HCT116 (cell line): ENCODE measurements around the gene STAG1.

ENCODE experiments used
- CEBPB ChIP-seq: IDR thresholded peaks from 2 replicates; pipeline ENCODE4 v1.6.1; 2012; ENCODE audit warnings: low read depth
- EZH2 ChIP-seq: fragments of 200-600 bp; sonication (generic); IDR thresholded peaks from 2 replicates; pipeline ENCODE4 v1.6.1; 2017; ENCODE audit warnings: antibody characterized with exemption, mixed run types
- EZH2phosphoT487 ChIP-seq: fragments of 200-600 bp; IDR thresholded peaks from 2 replicates; pipeline ENCODE4 v1.6.1; 2018; ENCODE audit warnings: antibody characterized with exemption, borderline replicate concordance
- FOSL1 ChIP-seq: IDR thresholded peaks from 2 replicates; pipeline ENCODE4 v1.6.1; 2012; ENCODE audit warnings: low read depth
- JUND ChIP-seq: IDR thresholded peaks from 2 replicates; pipeline ENCODE4 v1.6.1; 2012
- POLR2A ChIP-seq: IDR thresholded peaks from 2 replicates; pipeline ENCODE4 v1.7.0; 2011; ENCODE audit warnings: borderline replicate concordance; ENCODE audit not compliant: insufficient read depth, insufficient read length; ENCODE audit errors: extremely low read depth
- POLR2AphosphoS5 ChIP-seq: IDR thresholded peaks from 2 replicates; pipeline ENCODE4 v1.6.1; 2011; ENCODE audit warnings: mild to moderate bottlenecking, low read depth, low read length, moderate library complexity
- RAD21 ChIP-seq: IDR thresholded peaks from 2 replicates; pipeline ENCODE4 v1.6.1; 2012; ENCODE audit warnings: low read depth, mild to moderate bottlenecking
- SRF ChIP-seq: IDR thresholded peaks from 2 replicates; pipeline ENCODE4 v1.6.1; 2012; ENCODE audit warnings: low read depth
- ZFX ChIP-seq: fragments of 450-650 bp; IDR thresholded peaks from 2 replicates; pipeline ENCODE4 v1.6.1; 2017
- TF ChIP-seq, protein P1 (sequence below), 3 experiments: fragments of 200-600 bp in 1 of 3; sonication (generic) in 1 of 3; IDR thresholded peaks in 2 of 3; conservative IDR thresholded peaks in 1 of 3; 2 replicates each; pipeline ENCODE4 v1.5.1; 2012 to 2017; ENCODE audit warnings: low read depth in 2 of 3, low read length in 2 of 3, antibody characterized with exemption in 1 of 3, borderline replicate concordance in 1 of 3, control low read depth in 1 of 3, mild to moderate bottlenecking in 1 of 3, mixed read lengths in 1 of 3, mixed run types in 1 of 3, moderate library complexity in 1 of 3; ENCODE audit not compliant: insufficient read depth in 1 of 3
- TF ChIP-seq, protein P2 (sequence below): IDR thresholded peaks from 2 replicates; pipeline ENCODE4 v1.6.1; 2012; ENCODE audit warnings: low read depth
- TF ChIP-seq, protein P3 (sequence below): IDR thresholded peaks from 2 replicates; pipeline ENCODE4 v1.6.1; 2012

DNA sequence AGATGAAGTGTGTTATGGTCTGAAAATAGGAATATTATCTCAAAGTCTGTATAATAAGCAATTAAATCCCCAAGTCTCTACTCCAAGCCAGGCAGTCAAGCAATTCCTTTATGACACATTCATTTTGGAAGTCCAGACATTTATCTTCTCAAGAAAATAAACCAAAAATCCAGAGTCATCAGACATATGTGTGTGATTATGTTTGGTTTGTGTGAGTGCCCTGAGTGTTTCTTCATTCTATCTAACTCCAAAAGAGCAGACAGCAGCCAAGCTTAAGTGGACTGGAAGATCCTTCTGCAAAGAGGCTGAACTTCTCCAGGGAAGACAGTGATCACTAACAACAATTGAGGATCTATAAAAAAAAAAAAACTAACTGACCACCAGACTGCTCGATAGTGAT is 239.8 kb downstream of the STAG1 start:
- TF ChIP-seq CEBPB (no peak), EZH2phosphoT487 (no peak), POLR2A (no peak), FOSL1 (no peak), SRF (no peak), EZH2 (no peak), ZFX (no peak), JUND (no peak), RAD21 (no peak), POLR2AphosphoS5 (no peak)
- TF ChIP-seq, protein P1, sequence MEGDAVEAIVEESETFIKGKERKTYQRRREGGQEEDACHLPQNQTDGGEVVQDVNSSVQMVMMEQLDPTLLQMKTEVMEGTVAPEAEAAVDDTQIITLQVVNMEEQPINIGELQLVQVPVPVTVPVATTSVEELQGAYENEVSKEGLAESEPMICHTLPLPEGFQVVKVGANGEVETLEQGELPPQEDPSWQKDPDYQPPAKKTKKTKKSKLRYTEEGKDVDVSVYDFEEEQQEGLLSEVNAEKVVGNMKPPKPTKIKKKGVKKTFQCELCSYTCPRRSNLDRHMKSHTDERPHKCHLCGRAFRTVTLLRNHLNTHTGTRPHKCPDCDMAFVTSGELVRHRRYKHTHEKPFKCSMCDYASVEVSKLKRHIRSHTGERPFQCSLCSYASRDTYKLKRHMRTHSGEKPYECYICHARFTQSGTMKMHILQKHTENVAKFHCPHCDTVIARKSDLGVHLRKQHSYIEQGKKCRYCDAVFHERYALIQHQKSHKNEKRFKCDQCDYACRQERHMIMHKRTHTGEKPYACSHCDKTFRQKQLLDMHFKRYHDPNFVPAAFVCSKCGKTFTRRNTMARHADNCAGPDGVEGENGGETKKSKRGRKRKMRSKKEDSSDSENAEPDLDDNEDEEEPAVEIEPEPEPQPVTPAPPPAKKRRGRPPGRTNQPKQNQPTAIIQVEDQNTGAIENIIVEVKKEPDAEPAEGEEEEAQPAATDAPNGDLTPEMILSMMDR (IDR thresholded peaks at IDR 0.05 in 2 of 3, conservative IDR thresholded peaks at IDR 0.05 in 1 of 3; ENCODE audit: borderline replicate concordance in 1 of 3, insufficient read depth in 1 of 3, low read depth in 2 of 3, low read length in 2 of 3), result no peak
- TF ChIP-seq, protein P2, sequence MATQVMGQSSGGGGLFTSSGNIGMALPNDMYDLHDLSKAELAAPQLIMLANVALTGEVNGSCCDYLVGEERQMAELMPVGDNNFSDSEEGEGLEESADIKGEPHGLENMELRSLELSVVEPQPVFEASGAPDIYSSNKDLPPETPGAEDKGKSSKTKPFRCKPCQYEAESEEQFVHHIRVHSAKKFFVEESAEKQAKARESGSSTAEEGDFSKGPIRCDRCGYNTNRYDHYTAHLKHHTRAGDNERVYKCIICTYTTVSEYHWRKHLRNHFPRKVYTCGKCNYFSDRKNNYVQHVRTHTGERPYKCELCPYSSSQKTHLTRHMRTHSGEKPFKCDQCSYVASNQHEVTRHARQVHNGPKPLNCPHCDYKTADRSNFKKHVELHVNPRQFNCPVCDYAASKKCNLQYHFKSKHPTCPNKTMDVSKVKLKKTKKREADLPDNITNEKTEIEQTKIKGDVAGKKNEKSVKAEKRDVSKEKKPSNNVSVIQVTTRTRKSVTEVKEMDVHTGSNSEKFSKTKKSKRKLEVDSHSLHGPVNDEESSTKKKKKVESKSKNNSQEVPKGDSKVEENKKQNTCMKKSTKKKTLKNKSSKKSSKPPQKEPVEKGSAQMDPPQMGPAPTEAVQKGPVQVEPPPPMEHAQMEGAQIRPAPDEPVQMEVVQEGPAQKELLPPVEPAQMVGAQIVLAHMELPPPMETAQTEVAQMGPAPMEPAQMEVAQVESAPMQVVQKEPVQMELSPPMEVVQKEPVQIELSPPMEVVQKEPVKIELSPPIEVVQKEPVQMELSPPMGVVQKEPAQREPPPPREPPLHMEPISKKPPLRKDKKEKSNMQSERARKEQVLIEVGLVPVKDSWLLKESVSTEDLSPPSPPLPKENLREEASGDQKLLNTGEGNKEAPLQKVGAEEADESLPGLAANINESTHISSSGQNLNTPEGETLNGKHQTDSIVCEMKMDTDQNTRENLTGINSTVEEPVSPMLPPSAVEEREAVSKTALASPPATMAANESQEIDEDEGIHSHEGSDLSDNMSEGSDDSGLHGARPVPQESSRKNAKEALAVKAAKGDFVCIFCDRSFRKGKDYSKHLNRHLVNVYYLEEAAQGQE, result no peak
- TF ChIP-seq, protein P3, sequence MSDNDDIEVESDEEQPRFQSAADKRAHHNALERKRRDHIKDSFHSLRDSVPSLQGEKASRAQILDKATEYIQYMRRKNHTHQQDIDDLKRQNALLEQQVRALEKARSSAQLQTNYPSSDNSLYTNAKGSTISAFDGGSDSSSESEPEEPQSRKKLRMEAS, result no peak
